GM10847 (cell line): ENCODE results near the gene PLEKHG4.

ENCODE experiments used
- POLR2A ChIP-seq: IDR thresholded peaks from 2 replicates; pipeline ENCODE4 v1.6.1; 2011; ENCODE audit not compliant: insufficient read length; ENCODE audit errors: extremely low read depth

PLEKHG4 gene

DNA sequence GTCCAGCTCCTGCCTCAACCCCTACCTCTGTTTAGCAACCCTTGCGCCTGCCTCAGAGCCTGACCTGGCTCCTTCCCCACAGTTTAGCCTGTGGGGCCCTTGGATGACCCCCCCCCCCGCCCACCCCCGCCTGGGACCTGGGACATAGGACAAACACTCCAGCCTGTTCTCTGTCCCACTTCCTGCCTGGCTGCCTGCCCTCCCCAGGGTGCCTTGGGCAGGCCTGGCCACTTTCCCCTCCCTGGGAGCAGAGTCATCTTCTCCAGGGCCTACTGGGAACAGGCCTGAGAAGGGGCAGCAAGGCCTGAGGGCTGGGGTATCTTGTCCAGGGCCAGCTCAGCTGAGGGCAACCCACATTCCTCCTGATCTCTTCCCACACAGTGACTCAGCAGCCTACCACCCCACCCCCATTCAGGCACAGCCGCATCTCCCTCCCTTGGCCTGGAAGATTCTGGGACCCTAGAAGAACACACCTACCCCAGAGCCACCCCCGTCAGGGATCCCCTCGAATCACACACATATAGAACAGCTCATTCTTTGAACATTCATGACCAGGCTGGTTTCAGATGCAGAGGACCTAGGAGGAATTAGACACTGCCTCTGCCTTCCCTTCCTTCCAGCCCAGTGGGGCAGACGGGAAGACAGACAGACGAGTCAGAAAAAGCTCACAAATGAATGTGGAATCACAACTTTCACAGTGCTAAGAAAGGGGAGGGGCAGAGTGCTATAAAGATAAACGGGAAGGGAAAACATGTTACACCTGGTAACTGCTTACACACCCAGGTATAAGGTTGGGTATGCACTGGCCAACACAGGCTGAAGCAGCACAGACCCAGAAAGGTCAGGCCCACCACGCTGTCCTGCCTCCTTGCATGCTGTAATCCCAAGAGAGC is 38.1 kb upstream of the PLEKHG4 start:
- no peak for TF ChIP-seq POLR2A

DNA sequence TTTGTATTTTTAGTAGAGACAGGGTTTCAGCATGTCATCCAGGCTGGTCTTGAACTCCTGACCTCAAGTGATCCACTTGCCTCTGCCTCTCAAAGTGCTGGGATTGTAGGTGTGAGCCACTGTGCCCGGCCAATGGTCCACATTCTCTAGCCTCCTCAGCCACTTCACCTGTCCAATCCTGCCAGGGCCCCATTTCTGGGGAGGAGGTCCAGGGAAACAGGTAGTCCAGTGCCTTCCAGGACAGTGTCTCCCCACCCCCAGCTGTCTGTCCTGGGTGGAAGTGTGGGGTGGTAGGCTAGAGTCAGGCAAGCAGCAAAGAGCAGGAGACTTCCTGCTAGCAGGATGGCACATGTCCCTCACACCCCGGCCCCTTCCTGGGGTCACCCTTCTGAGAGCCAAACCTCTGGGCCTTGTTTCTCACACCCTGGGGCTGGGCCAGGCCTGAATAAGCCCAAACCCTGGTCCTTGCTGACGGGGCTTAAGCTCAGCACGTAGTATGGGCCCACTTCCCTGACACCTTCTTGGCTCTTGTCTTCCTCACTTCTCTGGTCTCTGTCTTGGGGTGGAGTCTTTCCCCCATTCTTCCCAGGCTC is 37.1 kb upstream of the PLEKHG4 start:
- no peak for TF ChIP-seq POLR2A

DNA sequence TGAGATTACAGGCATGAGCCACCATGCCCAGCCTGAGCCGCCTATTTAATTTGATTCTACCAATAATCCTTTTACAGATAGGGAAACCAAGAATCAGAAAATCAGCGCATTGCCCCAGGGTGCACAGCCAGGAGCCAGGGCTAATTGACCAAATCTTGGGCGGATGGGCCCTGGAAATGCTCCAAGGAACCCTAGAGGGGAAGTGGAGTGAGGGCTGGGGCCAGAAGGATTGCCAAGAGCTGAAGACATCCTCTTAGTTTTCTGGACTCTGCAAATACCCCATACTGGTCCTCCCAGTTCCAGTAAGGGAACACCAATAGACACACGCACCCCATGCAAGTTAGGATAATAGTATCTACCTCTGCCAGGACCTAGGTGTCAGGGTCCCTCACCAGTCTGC is 35.9 kb upstream of the PLEKHG4 start:
- TF ChIP-seq POLR2A: no peak

- TF ChIP-seq POLR2A: peak; percentile 46
Observed at GRCh38 chr16:67244387-67245185, 34.7 kb upstream of the PLEKHG4 start.

DNA sequence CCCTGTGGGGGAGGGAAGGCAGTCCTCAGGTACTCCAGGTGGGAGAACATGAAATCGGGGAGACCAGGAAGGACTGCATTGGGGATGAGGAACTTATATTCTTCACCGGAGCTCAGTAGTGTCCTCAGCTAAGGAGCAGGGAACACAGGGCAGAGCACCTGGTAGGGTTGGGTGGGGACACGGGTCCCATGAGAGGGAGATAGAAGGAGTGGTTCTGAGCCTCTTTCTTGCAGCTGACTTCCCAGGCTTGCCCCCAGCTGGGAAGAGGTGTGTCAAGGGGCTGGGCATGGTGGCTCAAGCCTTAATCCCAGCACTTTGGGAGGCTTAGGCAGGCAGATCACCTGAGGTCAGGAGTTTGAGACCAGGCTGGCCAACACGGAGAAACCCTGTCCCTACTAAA is 34.1 kb upstream of the PLEKHG4 start:
- no peak for TF ChIP-seq POLR2A

- TF ChIP-seq POLR2A: no peak
Observed at GRCh38 chr16:67245674-67246080, 33.7 kb upstream of the PLEKHG4 start.

- TF ChIP-seq POLR2A: peak; percentile 34
Observed at GRCh38 chr16:67246081-67246755, 33.1 kb upstream of the PLEKHG4 start.

GRCh38 chr16:67246756-67247191 is 32.6 kb upstream of the PLEKHG4 start:
- TF ChIP-seq POLR2A: no peak

- peak; percentile 82 for TF ChIP-seq POLR2A
Observed at GRCh38 chr16:67247192-67248072, 31.9 kb upstream of the PLEKHG4 start, which contains the start of gene FHOD1. Gene FHOD1 (minus strand): TSS chr16:67247481. CDS start chr16:67247410, 71 bp downstream.

DNA sequence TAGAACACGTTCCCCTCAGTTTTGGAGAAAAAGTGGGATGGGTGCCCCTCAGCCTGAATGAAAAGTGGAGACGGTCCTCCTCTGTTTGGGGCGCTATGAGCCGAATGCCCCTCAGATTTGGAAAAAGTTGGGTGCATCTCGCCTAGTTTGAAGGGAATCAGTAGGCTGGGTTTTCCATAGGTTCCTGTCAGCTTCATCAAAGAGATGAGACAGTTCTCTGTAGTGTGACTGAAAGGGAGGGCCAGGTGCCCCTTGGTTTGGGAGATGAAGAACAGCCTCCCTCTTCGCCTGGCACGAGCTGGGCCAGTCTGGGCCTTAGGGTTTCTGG is 31.3 kb upstream of the PLEKHG4 start:
- no peak for TF ChIP-seq POLR2A

GRCh38 chr16:67248401-67249177 is 30.7 kb upstream of the PLEKHG4 start, which contains the start of gene SLC9A5:
Gene SLC9A5 (plus strand): TSS chr16:67248979. CDS start chr16:67249015, 36 bp downstream.
- TF ChIP-seq POLR2A: no peak

DNA sequence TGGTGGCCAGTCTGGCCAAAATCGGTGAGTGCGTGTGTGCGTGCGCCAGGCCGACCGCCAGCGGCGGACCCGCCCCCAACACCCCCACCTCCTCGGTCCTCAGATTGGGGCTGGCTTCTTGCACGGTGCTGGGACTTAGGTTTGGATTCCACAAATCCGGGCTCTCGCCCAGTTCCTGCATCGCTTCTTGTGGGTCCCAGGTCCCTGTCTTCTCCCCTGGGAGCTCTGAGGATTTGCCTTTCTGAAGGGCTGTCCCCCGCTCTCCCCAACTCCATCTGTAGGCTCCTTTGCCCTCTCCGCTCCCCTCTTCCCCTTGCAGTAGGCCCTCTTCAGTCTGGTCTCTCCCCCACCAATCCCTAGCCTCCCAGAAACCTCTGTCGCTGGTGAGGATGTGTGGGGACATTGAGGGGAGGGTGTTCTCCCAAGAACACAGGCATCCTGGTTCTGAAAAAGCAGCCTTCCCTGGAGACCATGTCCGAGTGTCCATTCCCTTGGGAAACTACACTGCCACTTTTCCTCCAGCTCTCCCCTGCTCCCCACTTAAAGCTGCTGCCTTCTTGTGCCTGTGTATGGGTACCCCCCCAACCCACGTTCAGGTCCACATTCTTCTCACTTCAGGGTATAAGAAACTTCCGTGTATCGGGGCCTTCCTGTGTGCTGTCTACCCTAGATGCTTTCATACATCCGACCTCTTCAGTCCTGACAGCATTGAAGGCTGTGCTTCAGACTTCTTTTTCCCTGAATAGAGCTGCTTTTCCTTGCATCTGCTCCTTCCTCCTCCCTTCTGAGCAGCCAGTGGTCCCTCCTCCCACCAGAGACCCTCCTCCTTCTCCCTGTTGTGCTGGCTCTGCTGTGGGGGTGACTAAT is 29.9 kb upstream of the PLEKHG4 start:
- no peak for TF ChIP-seq POLR2A

DNA sequence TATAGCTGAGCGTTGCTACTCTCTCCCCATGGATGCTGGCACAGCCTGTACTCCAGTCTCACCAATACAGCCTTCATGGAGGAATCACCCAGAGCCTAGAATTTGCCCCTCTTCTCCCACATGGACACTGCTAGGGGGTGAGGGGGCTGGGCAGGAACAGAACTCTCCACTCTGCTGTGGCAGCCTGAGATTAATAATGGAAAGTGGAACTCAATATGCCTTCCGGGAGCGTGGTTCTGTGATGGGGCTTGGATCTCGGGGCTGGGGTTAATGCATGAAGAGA is 29.3 kb upstream of the PLEKHG4 start:
- no peak for TF ChIP-seq POLR2A
